Panc1 (cell line): ENCODE results near the gene SH3BP4. TPM values are rescaled to one million over a fixed set of nuclear protein-coding genes. Genes with fewer than 3 reads are reported as not detected.
A peak's percentile ranks its signal among the peaks of the same experiment; 100 is the strongest.

Experiments used
- ATAC-seq: fragments of 200-7000 bp; cut with Tn5 transposase; 2 replicates; pipeline ENCODE4 v1.9.1; 2020; ENCODE audit warnings: mild to moderate bottlenecking, moderate library complexity
- BruUV-seq: library from RNA; stranded (reverse); fragments of 400-500 nt; replicated peaks from 2 replicates; lab custom pipeline; 2021; lab: Mats Ljungman, UMichigan
- CTCF ChIA-PET: fragments of 300-600 bp; sonication (Branson Sonifier 250); formaldehyde crosslinking; loops from one replicate; lab custom pipeline; 2022; ENCODE audit warnings: antibody characterized with exemption; lab: Charles Lee
- POLR2A ChIA-PET: fragments of 300-600 bp; sonication (Branson Sonifier 250); formaldehyde crosslinking; loops from one replicate; lab custom pipeline; 2022; ENCODE audit warnings: antibody characterized with exemption; lab: Charles Lee
- DNase-seq: peaks from one replicate; pipeline ENCODE4 v3.0.0-alpha.2; 2010; ENCODE audit warnings: low read depth, low spot score
- H3K27ac ChIP-seq: 2 replicates; pipeline ENCODE4 v1.5.1; 2011; ENCODE audit warnings: mild to moderate bottlenecking, low read length, inconsistent platforms
- H3K27me3 ChIP-seq: fragments of 200-500 bp; sonication (Bioruptor generic); 2 replicates; pipeline ENCODE4 v1.6.0; 2014; ENCODE audit warnings: low read length, inconsistent platforms; ENCODE audit not compliant: control insufficient read depth, insufficient read depth
- H3K36me3 ChIP-seq: fragments of 200-500 bp; sonication (Bioruptor generic); 2 replicates; pipeline ENCODE4 v1.5.1; 2014; ENCODE audit warnings: inconsistent platforms, mild to moderate bottlenecking, low read length, moderate library complexity; ENCODE audit not compliant: control insufficient read depth, insufficient read depth
- H3K4me1 ChIP-seq: 2 replicates; pipeline ENCODE4 v1.5.1; 2011; ENCODE audit warnings: inconsistent platforms, mild to moderate bottlenecking, low read length, moderate library complexity; ENCODE audit not compliant: control insufficient read depth, insufficient read depth
- H3K4me3 ChIP-seq, 2 experiments: 2 replicates each; pipeline ENCODE4 v1.5.1; 2011 to 2012; ENCODE audit warnings: low read depth in 2 of 2, low read length in 2 of 2, mild to moderate bottlenecking in 2 of 2, inconsistent platforms in 1 of 2, moderate library complexity in 1 of 2
- H3K9me3 ChIP-seq: fragments of 200-500 bp; sonication (Bioruptor generic); 2 replicates; pipeline ENCODE4 v1.5.1; 2014; ENCODE audit warnings: low read depth, mild to moderate bottlenecking, inconsistent platforms, low read length, moderate library complexity; ENCODE audit not compliant: control insufficient read depth, insufficient read depth
- CTCF ChIP-seq: fragments of 450-650 bp; IDR thresholded peaks from 2 replicates; pipeline ENCODE4 v1.5.1; 2017; ENCODE audit warnings: mild to moderate bottlenecking
- POLR2AphosphoS5 ChIP-seq: IDR thresholded peaks from 2 replicates; pipeline ENCODE4 v1.6.1; 2012; ENCODE audit warnings: mild to moderate bottlenecking, low read depth, low read length, moderate library complexity
- REST ChIP-seq, 2 experiments: IDR thresholded peaks; 2 replicates each; pipeline ENCODE4 v1.6.1; 2011 to 2012; ENCODE audit warnings: low read depth in 2 of 2, control low read depth in 1 of 2, low read length in 1 of 2, mild to moderate bottlenecking in 1 of 2, moderate library complexity in 1 of 2; ENCODE audit not compliant: insufficient read depth in 1 of 2
- SIN3A ChIP-seq: IDR thresholded peaks from 2 replicates; pipeline ENCODE4 v1.6.1; 2012; ENCODE audit warnings: low read depth, mild to moderate bottlenecking, low read length, moderate library complexity, borderline replicate concordance; ENCODE audit not compliant: insufficient read depth
- TCF7L2 ChIP-seq: IDR thresholded peaks from 2 replicates; pipeline ENCODE4 v1.6.1; 2011; ENCODE audit warnings: mild to moderate bottlenecking, low read depth, low read length, inconsistent platforms
- in situ Hi-C: cut with HindIII; loops from 2 replicates; pipeline ENCODE4 v1.10.0; 2016; ENCODE audit warnings: low sequenced_read_pairs, low pct_unique_long_range_greater_than_20kb
- intact Hi-C: fragments of 100-400 bp; cut with micrococcal nuclease; formaldehyde crosslinking; loops from one replicate; pipeline ENCODE4 v1.10.0; 2022; ENCODE audit not compliant: unreplicated experiment
- total RNA-seq: library from RNA; stranded (reverse); gene quantifications from one replicate; pipeline ENCODE4 v1.2.1, GENCODE V29; 2021; ENCODE audit not compliant: unreplicated experiment

SH3BP4 gene
- total RNA-seq, 1 experiment from 2014 or later: 133 TPM

GRCh38 chr2:235029054-235029453, 77.2 kb downstream of the SH3BP4 start:
- DNase-seq: no peak
- intact Hi-C loops: no loop called here
- CTCF ChIA-PET: interaction anchor here (0.6 kb wide), 1 partner anchor 61 kb away, joined by 7 read pairs; no protein-coding TSS in a partner anchor
- Histone ChIP-seq H3K27ac (peak overlapping the region; percentile 69), H3K4me1 (peaks cover 67% of the 10 kb centered on the region), H3K36me3 (no peaks in the 10 kb centered on the region; the same call in 1 of the 2 replicates), H3K9me3 (no peaks in the 10 kb centered on the region), H3K4me3 (no peak overlapping the region), H3K27me3 (no peaks in the 10 kb centered on the region)
- POLR2A ChIA-PET: no interaction called here
- no peak for ATAC-seq
- in situ Hi-C loops: no loop called here
- no TSS peak for BruUV-seq
- TF ChIP-seq SIN3A: no peak
- no peak for TF ChIP-seq POLR2AphosphoS5
- TF ChIP-seq REST (IDR thresholded peaks at IDR 0.05; ENCODE audit: insufficient read depth in 1 of 2, low read depth in 2 of 2, low read length in 1 of 2): no peak
- no peak for TF ChIP-seq TCF7L2
- TF ChIP-seq CTCF: no peak

GRCh38 chr2:235030126-235030525, 78.3 kb downstream of the SH3BP4 start:
- Histone ChIP-seq H3K27ac (peak overlapping the region; percentile 57; the same call in 1 of the 2 replicates), H3K4me1 (peaks cover 56% of the 10 kb centered on the region), H3K27me3 (no peaks in the 10 kb centered on the region), H3K9me3 (no peaks in the 10 kb centered on the region), H3K36me3 (peaks cover under 1% of the 10 kb centered on the region; the same call in 1 of the 2 replicates), H3K4me3 (no peak overlapping the region)
- TF ChIP-seq TCF7L2: no peak
- TF ChIP-seq REST (IDR thresholded peaks at IDR 0.05; ENCODE audit: insufficient read depth in 1 of 2, low read depth in 2 of 2, low read length in 1 of 2): no peak
- no peak for TF ChIP-seq CTCF
- no peak for TF ChIP-seq POLR2AphosphoS5
- TF ChIP-seq SIN3A: no peak
- no TSS peak for BruUV-seq
- DNase-seq (no peak), ATAC-seq (no peak)
- intact Hi-C loops (no loop called here), in situ Hi-C loops (no loop called here)
- POLR2A ChIA-PET: no interaction called here
- CTCF ChIA-PET: no interaction called here
